ENCODE measurements around the gene STK32B. TPM values are rescaled to one million over a fixed set of nuclear protein-coding genes. Genes with fewer than 3 reads are reported as not detected.

The STK32B gene
- polyA plus RNA-seq, 1 experiment, result 4.3 TPM

- H3K4me3 ChIP-seq (ENCODE audit: low read depth, low read length), result no peak overlapping the region
- POLR2A ChIA-PET, result no interaction called here
- no peaks in the 10 kb centered on the region for H3K27me3 ChIP-seq (ENCODE audit: control insufficient read depth, insufficient read depth, low read length)
- DNase-seq (ENCODE audit: low read depth, low spot score), result no peak
- CTCF ChIA-PET, result interaction anchor here (1.2 kb wide), 1 partner anchor 317 kb away, joined by 4 read pairs; no protein-coding TSS in a partner anchor
- no peaks in the 10 kb centered on the region; the same call in 1 of the 2 replicates for H3K9me3 ChIP-seq (ENCODE audit: control insufficient read depth, insufficient read depth, low read length)
- H3K27ac ChIP-seq (ENCODE audit: low read depth, low read length), result no peak overlapping the region
- TF ChIP-seq, protein P1, sequence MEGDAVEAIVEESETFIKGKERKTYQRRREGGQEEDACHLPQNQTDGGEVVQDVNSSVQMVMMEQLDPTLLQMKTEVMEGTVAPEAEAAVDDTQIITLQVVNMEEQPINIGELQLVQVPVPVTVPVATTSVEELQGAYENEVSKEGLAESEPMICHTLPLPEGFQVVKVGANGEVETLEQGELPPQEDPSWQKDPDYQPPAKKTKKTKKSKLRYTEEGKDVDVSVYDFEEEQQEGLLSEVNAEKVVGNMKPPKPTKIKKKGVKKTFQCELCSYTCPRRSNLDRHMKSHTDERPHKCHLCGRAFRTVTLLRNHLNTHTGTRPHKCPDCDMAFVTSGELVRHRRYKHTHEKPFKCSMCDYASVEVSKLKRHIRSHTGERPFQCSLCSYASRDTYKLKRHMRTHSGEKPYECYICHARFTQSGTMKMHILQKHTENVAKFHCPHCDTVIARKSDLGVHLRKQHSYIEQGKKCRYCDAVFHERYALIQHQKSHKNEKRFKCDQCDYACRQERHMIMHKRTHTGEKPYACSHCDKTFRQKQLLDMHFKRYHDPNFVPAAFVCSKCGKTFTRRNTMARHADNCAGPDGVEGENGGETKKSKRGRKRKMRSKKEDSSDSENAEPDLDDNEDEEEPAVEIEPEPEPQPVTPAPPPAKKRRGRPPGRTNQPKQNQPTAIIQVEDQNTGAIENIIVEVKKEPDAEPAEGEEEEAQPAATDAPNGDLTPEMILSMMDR (IDR thresholded peaks at IDR 0.05; ENCODE audit: low read depth, low read length), result no peak
Measured at GRCh38 chr4:5473125-5473524, 421.8 kb downstream of the STK32B start.

GRCh38 chr4:5474756-5475155 lies 423.5 kb downstream of the STK32B start:
- H3K27ac ChIP-seq (ENCODE audit: low read depth, low read length), result no peak overlapping the region
- H3K4me3 ChIP-seq (ENCODE audit: low read depth, low read length), result no peak overlapping the region
- peak; percentile 11 for DNase-seq (ENCODE audit: low read depth, low spot score)
- no peaks in the 10 kb centered on the region for H3K9me3 ChIP-seq (ENCODE audit: control insufficient read depth, insufficient read depth, low read length)
- CTCF ChIA-PET, result no interaction called here
- no peaks in the 10 kb centered on the region for H3K27me3 ChIP-seq (ENCODE audit: control insufficient read depth, insufficient read depth, low read length)
- POLR2A ChIA-PET, result no interaction called here
- TF ChIP-seq, protein P1 (IDR thresholded peaks at IDR 0.05; ENCODE audit: low read depth, low read length), result no peak

- POLR2A ChIA-PET, result no interaction called here
- Histone ChIP-seq H3K4me3 (ENCODE audit: low read depth, low read length) (no peak overlapping the region), H3K9me3 (ENCODE audit: control insufficient read depth, insufficient read depth, low read length) (no peaks in the 10 kb centered on the region), H3K27me3 (ENCODE audit: control insufficient read depth, insufficient read depth, low read length) (no peaks in the 10 kb centered on the region), H3K27ac (ENCODE audit: low read depth, low read length) (no peak overlapping the region)
- CTCF ChIA-PET, result interaction anchor here (1.0 kb wide), 1 partner anchor 18 kb away, joined by 3 read pairs; no protein-coding TSS in a partner anchor
- DNase-seq (ENCODE audit: low read depth, low spot score), result no peak
- TF ChIP-seq, protein P1 (IDR thresholded peaks at IDR 0.05; ENCODE audit: low read depth, low read length), result no peak
Measured at GRCh38 chr4:5477613-5478012, 426.3 kb downstream of the STK32B start.

GRCh38 chr4:5478169-5478568 lies 426.9 kb downstream of the STK32B start:
- TF ChIP-seq, protein P1 (IDR thresholded peaks at IDR 0.05; ENCODE audit: low read depth, low read length), result no peak
- no peak overlapping the region for H3K4me3 ChIP-seq (ENCODE audit: low read depth, low read length)
- no peaks in the 10 kb centered on the region for H3K9me3 ChIP-seq (ENCODE audit: control insufficient read depth, insufficient read depth, low read length)
- no peak for DNase-seq (ENCODE audit: low read depth, low spot score)
- POLR2A ChIA-PET, result no interaction called here
- no peak overlapping the region for H3K27ac ChIP-seq (ENCODE audit: low read depth, low read length)
- H3K27me3 ChIP-seq (ENCODE audit: control insufficient read depth, insufficient read depth, low read length), result no peaks in the 10 kb centered on the region
- CTCF ChIA-PET, result no interaction called here

GRCh38 chr4:5478697-5479096 lies 427.4 kb downstream of the STK32B start:
- no peak overlapping the region for H3K27ac ChIP-seq (ENCODE audit: low read depth, low read length)
- no peak for DNase-seq (ENCODE audit: low read depth, low spot score)
- ChIA-PET POLR2A (no interaction called here), CTCF (no interaction called here)
- TF ChIP-seq, protein P1 (IDR thresholded peaks at IDR 0.05; ENCODE audit: low read depth, low read length), result no peak
- H3K9me3 ChIP-seq (ENCODE audit: control insufficient read depth, insufficient read depth, low read length), result no peaks in the 10 kb centered on the region
- H3K27me3 ChIP-seq (ENCODE audit: control insufficient read depth, insufficient read depth, low read length), result no peaks in the 10 kb centered on the region
- no peak overlapping the region for H3K4me3 ChIP-seq (ENCODE audit: low read depth, low read length)

Data from AG04450 (cell line).